Gastrocnemius medialis (tissue), 4 donors: ENCODE data around the gene CCNJ.

Source experiments
- POLR2A ChIP-seq, 2 donors: fragments of 450-650 bp; IDR thresholded peaks; one replicate each; pipeline ENCODE4 v1.6.1; 2017; ENCODE audit warnings: antibody characterized with exemption in 2 of 2, mild to moderate bottlenecking in 2 of 2, moderate library complexity in 2 of 2
- TF ChIP-seq, protein P1 (sequence below), 5 experiments: fragments of 450-650 bp in 3 of 5; fragments of 200-600 bp in 2 of 5; sonication (generic) in 2 of 5; IDR thresholded peaks in 4 of 5; conservative IDR thresholded peaks in 1 of 5; 1 replicate in 4 of 5; 2 replicates in 1 of 5; pipeline ENCODE4 v1.5.1; 2016 to 2019; ENCODE audit warnings: antibody characterized with exemption in 5 of 5, mild to moderate bottlenecking in 3 of 5, moderate library complexity in 3 of 5

DNA sequence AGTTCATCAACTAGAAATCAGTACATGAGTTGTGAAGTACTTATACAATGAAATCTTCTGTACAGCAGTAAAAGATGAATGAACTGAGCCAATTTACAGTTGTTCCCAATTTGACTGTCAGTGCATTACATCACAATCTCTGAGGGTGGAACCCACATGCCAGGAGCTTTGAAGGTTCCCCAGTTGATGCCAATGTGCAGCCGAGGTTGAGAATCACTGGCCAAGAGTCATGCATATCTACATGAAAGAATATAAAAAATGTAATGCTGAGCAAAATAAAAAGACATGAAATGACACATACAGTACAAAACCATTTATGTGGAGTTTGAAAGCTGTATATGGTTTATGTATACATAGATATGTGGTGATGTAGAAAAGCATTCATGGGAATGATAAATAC lies 22.1 kb upstream of the CCNJ start:
- no peak for TF ChIP-seq POLR2A (IDR thresholded peaks at IDR 0.05)
- TF ChIP-seq, protein P1, sequence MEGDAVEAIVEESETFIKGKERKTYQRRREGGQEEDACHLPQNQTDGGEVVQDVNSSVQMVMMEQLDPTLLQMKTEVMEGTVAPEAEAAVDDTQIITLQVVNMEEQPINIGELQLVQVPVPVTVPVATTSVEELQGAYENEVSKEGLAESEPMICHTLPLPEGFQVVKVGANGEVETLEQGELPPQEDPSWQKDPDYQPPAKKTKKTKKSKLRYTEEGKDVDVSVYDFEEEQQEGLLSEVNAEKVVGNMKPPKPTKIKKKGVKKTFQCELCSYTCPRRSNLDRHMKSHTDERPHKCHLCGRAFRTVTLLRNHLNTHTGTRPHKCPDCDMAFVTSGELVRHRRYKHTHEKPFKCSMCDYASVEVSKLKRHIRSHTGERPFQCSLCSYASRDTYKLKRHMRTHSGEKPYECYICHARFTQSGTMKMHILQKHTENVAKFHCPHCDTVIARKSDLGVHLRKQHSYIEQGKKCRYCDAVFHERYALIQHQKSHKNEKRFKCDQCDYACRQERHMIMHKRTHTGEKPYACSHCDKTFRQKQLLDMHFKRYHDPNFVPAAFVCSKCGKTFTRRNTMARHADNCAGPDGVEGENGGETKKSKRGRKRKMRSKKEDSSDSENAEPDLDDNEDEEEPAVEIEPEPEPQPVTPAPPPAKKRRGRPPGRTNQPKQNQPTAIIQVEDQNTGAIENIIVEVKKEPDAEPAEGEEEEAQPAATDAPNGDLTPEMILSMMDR (IDR thresholded peaks at IDR 0.05 in 4 of 5, conservative IDR thresholded peaks at IDR 0.05 in 1 of 5) = no peak
